ENCODE measurements around the gene RNASET2. TPM values are rescaled to one million over a fixed set of nuclear protein-coding genes. Genes with fewer than 3 reads are reported as not detected.
"Not testable (repeated sequence)": the region's sequence is repeated elsewhere in the genome, so short reads cannot be mapped to it uniquely, and the experiment has no call there.

RNASET2 gene
- total and polyA plus RNA-seq, 10 of the 15 experiments (the other 5 are each of a cell fraction or from before 2014, with no cell fraction given): 5.5 to 225 (median 50.2) TPM

DNA sequence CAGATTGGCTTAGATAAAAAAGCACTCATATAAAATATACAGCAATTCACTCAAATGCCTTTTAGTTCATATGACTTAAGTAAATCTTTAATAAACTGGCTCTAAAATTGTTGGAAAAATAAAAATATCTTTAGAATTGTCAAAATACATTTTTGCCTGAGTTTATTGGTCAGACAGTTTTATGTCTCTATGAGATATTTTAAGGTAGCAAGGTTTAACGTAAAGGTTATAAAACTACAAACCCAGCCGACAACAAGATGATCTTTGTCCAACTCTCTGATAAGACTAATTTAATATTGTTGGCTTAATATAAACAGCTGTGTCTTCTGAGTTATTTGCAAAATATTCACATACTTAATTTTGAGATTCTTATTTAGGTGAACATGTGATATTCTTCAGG is 39.5 kb downstream of the RNASET2 start:
- Histone ChIP-seq H3K4me1 (ENCODE audit: control insufficient read depth, insufficient read depth, low read length) (no peaks in the 10 kb centered on the region), H3K4me3 (no peak overlapping the region), H3K36me3 (ENCODE audit: control insufficient read depth in 2 of 2, insufficient read depth in 2 of 2, low read length in 1 of 2) (no peaks in the 10 kb centered on the region), H3K79me2 (ENCODE audit: control insufficient read depth, insufficient read depth, low read length) (no peaks in the 10 kb centered on the region), H2AFZ (ENCODE audit: control insufficient read depth, low read depth, low read length) (no peak overlapping the region), H3K27me3 (replicated peaks in 1 of 2; ENCODE audit: control insufficient read depth in 2 of 2, insufficient read depth in 2 of 2, low read length in 1 of 2) (no peaks in the 10 kb centered on the region), H3K4me2 (ENCODE audit: control insufficient read depth, insufficient read depth) (no peak overlapping the region), H3K27ac (ENCODE audit: control insufficient read depth, insufficient read depth) (no peak overlapping the region), H3K9me3 (replicated peaks; ENCODE audit: control insufficient read depth, insufficient read depth, low read length) (no peaks in the 10 kb centered on the region; the same call in 1 of the 3 replicates), H4K20me1 (ENCODE audit: control insufficient read depth, insufficient read depth) (no peaks in the 10 kb centered on the region), H3K9ac (ENCODE audit: control insufficient read depth, insufficient read depth, low read length) (no peak overlapping the region)
- DNase-seq (ENCODE audit: low read depth, low spot score) (no peak), ATAC-seq (no peak), FAIRE-seq (no peak)
- TF ChIP-seq JUND (IDR thresholded peaks at IDR 0.05; ENCODE audit: low read depth, low read length) (no peak), MEF2A (IDR thresholded peaks at IDR 0.05; ENCODE audit: insufficient read depth, low read depth, low read length) (no peak), ZSCAN29 (IDR thresholded peaks at IDR 0.05) (no peak), POLR2AphosphoS5 (IDR thresholded peaks at IDR 0.05; ENCODE audit: low read length) (no peak), SIN3A (IDR thresholded peaks at IDR 0.05; ENCODE audit: low read depth, low read length) (no peak), CREB1 (IDR thresholded peaks at IDR 0.05; ENCODE audit: low read depth) (no peak), HDAC2 (IDR thresholded peaks at IDR 0.05) (no peak), CBX5 (IDR thresholded peaks at IDR 0.05; ENCODE audit: low read depth) (no peak), HDGF (IDR thresholded peaks at IDR 0.05) (no peak), WRNIP1 (IDR thresholded peaks at IDR 0.05; ENCODE audit: borderline replicate concordance, low read depth, low read length) (no peak), ZBED1 (IDR thresholded peaks at IDR 0.05; ENCODE audit: borderline replicate concordance) (no peak), TAF1 (IDR thresholded peaks at IDR 0.05; ENCODE audit: borderline replicate concordance, low read depth, low read length) (no peak), TCF12 (IDR thresholded peaks at IDR 0.05; ENCODE audit: low read depth, low read length) (no peak), RBBP5 (conservative IDR thresholded peaks at IDR 0.05) (no peak), ESRRA (IDR thresholded peaks at IDR 0.05; ENCODE audit: low read length) (no peak), NR2C1 (IDR thresholded peaks at IDR 0.05) (no peak), NFIC (IDR thresholded peaks at IDR 0.05; ENCODE audit: low read depth, low read length) (no peak), MTA3 (IDR thresholded peaks at IDR 0.05; ENCODE audit: borderline replicate concordance, low read length) (no peak), CHD1 (IDR thresholded peaks at IDR 0.05; ENCODE audit: low read depth, low read length) (no peak)
- RAD21 ChIA-PET (ENCODE audit: unreplicated experiment): no interaction called here
- no TSS peak for BruUV-seq (replicated peaks)
- SMC1A ChIA-PET (ENCODE audit: uncharacterized antibody, unreplicated experiment): interaction anchor here (1.2 to 1.5 kb wide), 3 partner anchors 20 to 73 kb away, joined by 3 to 4 read pairs (median 4); no protein-coding TSS in a partner anchor
- CTCF ChIA-PET: interaction anchor here (1.7 kb wide), 1 partner anchor 73 kb away, joined by 5 read pairs; no protein-coding TSS in a partner anchor
- 98% methylated on average over 2 of the region's 2 CpGs for WGBS (ENCODE audit: insufficient coverage, insufficient replicate concordance, low lambda C conversion rate, missing lambda C conversion rate)
- POLR2A ChIA-PET: no interaction called here
- in situ Hi-C loops (cut with MboI): no loop called here
- intact Hi-C loops (cut with micrococcal nuclease; ENCODE audit: unreplicated experiment): no loop called here

DNA sequence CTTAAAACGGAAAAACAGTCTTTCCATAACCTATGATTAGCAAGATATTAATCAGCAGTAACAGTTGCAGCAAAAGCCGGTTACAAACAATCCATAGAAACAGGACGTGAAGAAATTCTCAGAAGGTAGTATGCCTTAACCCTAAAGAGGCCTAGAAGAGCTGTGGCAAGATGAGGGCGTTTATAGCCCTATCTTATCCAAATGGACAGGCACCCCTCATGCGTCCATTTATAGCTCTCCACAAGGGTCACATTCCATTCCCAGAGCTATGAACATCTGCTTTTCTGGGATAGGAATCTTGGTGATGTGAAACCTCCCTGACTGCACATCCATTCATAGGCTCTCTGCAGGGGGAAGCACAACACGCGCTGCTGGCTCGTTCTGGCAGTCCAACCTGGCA is 40.9 kb downstream of the RNASET2 start:
- POLR2A ChIA-PET; H3K27ac ChIP-seq (ENCODE audit: control insufficient read depth, insufficient read depth); H4K20me1 ChIP-seq (ENCODE audit: control insufficient read depth, insufficient read depth); intact Hi-C loops (cut with micrococcal nuclease; ENCODE audit: unreplicated experiment); H3K4me2 ChIP-seq (ENCODE audit: control insufficient read depth, insufficient read depth); H3K9ac ChIP-seq (ENCODE audit: control insufficient read depth, insufficient read depth, low read length); FAIRE-seq; H3K27me3 ChIP-seq (replicated peaks in 1 of 2; ENCODE audit: control insufficient read depth in 2 of 2, insufficient read depth in 2 of 2, low read length in 1 of 2); in situ Hi-C loops (cut with MboI); ATAC-seq; H3K4me1 ChIP-seq (ENCODE audit: control insufficient read depth, insufficient read depth, low read length); H3K36me3 ChIP-seq (ENCODE audit: control insufficient read depth in 2 of 2, insufficient read depth in 2 of 2, low read length in 1 of 2); BruUV-seq (replicated peaks); H2AFZ ChIP-seq (ENCODE audit: control insufficient read depth, low read depth, low read length); RAD21 ChIA-PET (ENCODE audit: unreplicated experiment); H3K79me2 ChIP-seq (ENCODE audit: control insufficient read depth, insufficient read depth, low read length); DNase-seq (ENCODE audit: low read depth, low spot score); H3K9me3 ChIP-seq (replicated peaks; ENCODE audit: control insufficient read depth, insufficient read depth, low read length); H3K4me3 ChIP-seq: not testable (repeated sequence)
- ChIA-PET SMC1A (ENCODE audit: uncharacterized antibody, unreplicated experiment) (interaction anchor here (1.4 kb wide), 1 partner anchor 74 kb away, joined by 4 read pairs; no protein-coding TSS in a partner anchor), CTCF (interaction anchor here (1.7 kb wide), 1 partner anchor 74 kb away, joined by 5 read pairs; no protein-coding TSS in a partner anchor)
- 71% methylated on average over 8 of the region's 8 CpGs for WGBS (ENCODE audit: insufficient coverage, insufficient replicate concordance, low lambda C conversion rate, missing lambda C conversion rate)

Data from GM12878 (cell line).